Ovary (tissue), 3 donors: ENCODE data around the gene IGFBP7.

ENCODE experiments used
- CTCF ChIP-seq, 3 donors: fragments of 450-650 bp in 2 of 3; fragments of 200-600 bp in 1 of 3; IDR thresholded peaks; one replicate each; pipeline versions ENCODE4 v1.5.1 to v1.8.0; 2016 to 2022; ENCODE audit warnings: antibody characterized with exemption in 3 of 3, mild to moderate bottlenecking in 1 of 3
- EP300 ChIP-seq: sonication (generic); formaldehyde crosslinking; IDR thresholded peaks from one replicate; pipeline ENCODE4 v1.6.1; 2017; ENCODE audit warnings: antibody characterized with exemption
- POLR2A ChIP-seq: fragments of 450-650 bp; IDR thresholded peaks from one replicate; pipeline ENCODE4 v1.6.1; 2017; ENCODE audit warnings: antibody characterized with exemption, mild to moderate bottlenecking, moderate library complexity
- donor health status: DM: no; HTN: no; CAD: no.

DNA sequence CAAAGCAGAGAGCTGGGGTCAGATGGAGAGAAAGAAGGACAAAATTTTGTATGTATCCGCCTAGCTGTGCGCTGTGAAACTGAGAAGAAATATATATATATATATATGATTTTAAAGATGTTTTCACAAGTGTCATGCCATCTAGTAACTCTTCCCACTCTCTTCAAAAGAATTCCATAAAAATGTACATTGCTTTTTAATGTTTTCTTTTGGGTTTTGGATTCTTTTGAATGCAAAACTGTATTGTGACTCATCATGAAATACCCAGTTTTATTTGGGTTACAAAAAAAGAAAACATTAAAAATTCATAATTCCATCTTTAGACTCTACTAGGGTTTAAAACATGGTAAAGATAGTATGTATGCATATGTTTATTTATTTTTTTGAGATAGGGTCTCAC is 34.3 kb upstream of the IGFBP7 start:
- TF ChIP-seq CTCF (IDR thresholded peaks at IDR 0.05) (no peak), POLR2A (no peak), EP300 (no peak)
